RPMI8226 (cell line): ENCODE data around the gene UGT2A2.
"Not testable (repeated sequence)": the region's sequence is repeated elsewhere in the genome, so short reads cannot be mapped to it uniquely, and the experiment has no call there.

Experiments used
- DNase-seq: peaks from one replicate; pipeline ENCODE4 v3.0.0-alpha.2; 2015

The UGT2A2 gene

GRCh38 chr4:69639542-69639941, at the start of gene UGT2A2:
Gene UGT2A2 (minus strand): TSS chr4:69639642. CDS start chr4:69639640, 2 bp downstream.
- DNase-seq = no peak

- no peak for DNase-seq
These were observed 45.4 kb upstream of the UGT2A2 start for GRCh38 chr4:69684804-69685203.

- no peak for DNase-seq
These were observed 29.2 kb upstream of the UGT2A2 start for GRCh38 chr4:69668680-69669079.

GRCh38 chr4:69664009-69664408, 24.6 kb upstream of the UGT2A2 start:
- not testable (repeated sequence) for DNase-seq

GRCh38 chr4:69661130-69661803, 21.8 kb upstream of the UGT2A2 start:
- DNase-seq = not testable (repeated sequence)

GRCh38 chr4:69658133-69658532, 18.7 kb upstream of the UGT2A2 start:
- no peak for DNase-seq

- no peak for DNase-seq
These were observed 17.3 kb upstream of the UGT2A2 start for GRCh38 chr4:69656653-69657158.

GRCh38 chr4:69653147-69653546, 13.7 kb upstream of the UGT2A2 start, which contains the start of gene UGT2A1:
Gene UGT2A1 (minus strand): TSS chr4:69653247. CDS start chr4:69647644, 5,603 bp downstream.
- no peak for DNase-seq

- no peak for DNase-seq
These were observed 11.4 kb upstream of the UGT2A2 start for GRCh38 chr4:69650872-69651271.

- DNase-seq = no peak
These were observed 10.2 kb upstream of the UGT2A2 start for GRCh38 chr4:69649629-69650028.

- DNase-seq = no peak
These were observed 9.8 kb upstream of the UGT2A2 start for GRCh38 chr4:69649207-69649606.

- DNase-seq = no peak
These were observed 3.5 kb upstream of the UGT2A2 start for GRCh38 chr4:69642961-69643360.

GRCh38 chr4:69640289-69640688, 847 bp upstream of the UGT2A2 start:
- DNase-seq = no peak

GRCh38 chr4:69617083-69617694, 22.3 kb downstream of the UGT2A2 start:
- peak; percentile 35 for DNase-seq

GRCh38 chr4:69610484-69610883, 29.0 kb downstream of the UGT2A2 start:
- DNase-seq = no peak

- no peak for DNase-seq
These were observed 38.4 kb downstream of the UGT2A2 start for GRCh38 chr4:69601065-69601464.

GRCh38 chr4:69600013-69600412, 39.4 kb downstream of the UGT2A2 start:
- DNase-seq = no peak

GRCh38 chr4:69594382-69594781, 45.1 kb downstream of the UGT2A2 start:
- DNase-seq = no peak

- DNase-seq = no peak
These were observed 48.1 kb downstream of the UGT2A2 start for GRCh38 chr4:69591364-69591763.

- no peak for DNase-seq
These were observed 49.6 kb downstream of the UGT2A2 start for GRCh38 chr4:69589884-69590283.

GRCh38 chr4:69584135-69584534, 55.3 kb downstream of the UGT2A2 start:
- no peak for DNase-seq

- no peak for DNase-seq
These were observed 55.9 kb downstream of the UGT2A2 start for GRCh38 chr4:69583543-69583942.

- no peak for DNase-seq
These were observed 62.2 kb downstream of the UGT2A2 start for GRCh38 chr4:69577245-69577644.

GRCh38 chr4:69576251-69576877, 63.1 kb downstream of the UGT2A2 start:
- DNase-seq = no peak
